ENCODE data around the gene BCKDK.

The BCKDK gene

GRCh38 chr16:31080756-31081419, 27.3 kb upstream of the BCKDK start:
- DNase-seq = no peak

- no peak for DNase-seq
These were observed 26.5 kb upstream of the BCKDK start for GRCh38 chr16:31081428-31082351.

- no peak for DNase-seq
These were observed 25.7 kb upstream of the BCKDK start for GRCh38 chr16:31082368-31083045.

- DNase-seq = no peak
These were observed 25.1 kb upstream of the BCKDK start for GRCh38 chr16:31083081-31083480.

DNA sequence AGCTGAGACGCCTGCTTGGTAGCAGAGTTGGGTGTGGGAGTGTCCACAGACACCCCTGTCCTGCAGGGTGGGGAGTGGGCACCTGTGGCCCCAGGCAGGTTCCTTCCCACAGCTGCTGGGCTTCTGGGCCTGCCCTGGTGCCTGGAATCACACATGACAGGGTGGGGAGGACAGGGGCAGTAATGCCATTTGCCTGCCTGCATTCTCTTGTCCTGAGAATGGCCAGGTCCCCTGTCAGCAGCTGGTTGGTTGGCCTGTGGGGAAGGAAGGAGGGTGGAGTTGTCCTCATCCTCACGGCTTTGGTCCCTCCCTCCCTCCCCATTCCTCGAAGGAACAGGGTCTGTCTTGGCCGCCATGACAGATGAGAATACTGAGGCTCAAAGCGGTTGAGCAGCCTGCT, 24.6 kb upstream of the BCKDK start:
- DNase-seq = no peak

DNA sequence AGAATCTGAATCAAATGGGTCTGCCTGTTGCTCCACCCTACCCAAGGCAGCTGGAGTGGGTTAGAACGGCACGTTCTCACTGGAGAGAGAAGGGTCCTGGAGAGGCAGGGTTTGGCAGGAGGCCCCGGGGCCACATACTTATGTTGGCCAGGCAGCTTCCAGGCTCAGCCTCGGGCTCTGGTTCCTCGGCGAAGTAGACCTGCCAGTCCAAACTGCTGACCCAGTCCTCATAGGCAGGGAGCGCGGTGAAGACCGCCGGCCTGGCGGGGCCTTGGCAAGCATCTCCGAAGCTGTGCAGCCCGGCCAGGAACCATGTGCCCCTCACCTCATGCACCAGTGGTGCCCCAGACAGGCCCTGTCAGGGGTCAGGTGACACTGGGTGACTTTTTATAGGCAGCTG, 24.2 kb upstream of the BCKDK start:
- no peak for DNase-seq

GRCh38 chr16:31084584-31085302, 23.4 kb upstream of the BCKDK start:
- no peak for DNase-seq

DNA sequence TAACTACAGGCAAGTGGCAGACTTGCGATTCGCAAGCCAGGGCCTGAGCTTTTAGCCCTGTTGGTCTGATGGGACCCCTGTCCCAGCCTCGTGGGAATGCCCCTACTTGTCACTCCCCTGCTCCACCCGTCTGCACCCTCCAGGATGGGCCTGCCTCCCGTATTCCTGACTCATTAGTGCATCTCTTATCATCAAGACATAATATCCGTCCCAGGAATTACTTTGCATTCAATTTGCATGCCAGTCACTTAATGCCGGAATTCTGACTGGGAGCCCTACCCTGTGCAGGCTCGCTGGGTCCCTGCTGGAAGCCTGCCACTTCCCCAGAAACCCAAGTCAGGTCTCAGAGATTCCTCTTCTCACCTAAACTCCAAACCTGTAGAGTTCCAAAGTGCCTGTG, 22.8 kb upstream of the BCKDK start:
- DNase-seq = no peak

GRCh38 chr16:31085873-31086628, 22.1 kb upstream of the BCKDK start:
- DNase-seq = no peak

DNA sequence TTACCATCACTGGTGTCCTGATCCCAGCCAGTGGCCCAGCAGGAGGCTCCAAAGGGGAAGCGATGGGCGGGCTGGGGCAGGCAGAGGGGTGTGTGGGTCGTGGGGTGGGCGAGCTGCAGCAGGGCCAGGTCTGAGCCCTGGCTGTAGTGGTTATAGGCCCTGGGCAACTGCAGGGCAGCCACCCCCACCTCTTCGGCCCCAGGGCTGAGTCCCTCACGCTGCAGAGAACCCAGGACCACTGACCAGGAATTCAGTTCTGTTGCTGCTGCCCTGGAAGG, 21.6 kb upstream of the BCKDK start:
- no peak for DNase-seq

DNA sequence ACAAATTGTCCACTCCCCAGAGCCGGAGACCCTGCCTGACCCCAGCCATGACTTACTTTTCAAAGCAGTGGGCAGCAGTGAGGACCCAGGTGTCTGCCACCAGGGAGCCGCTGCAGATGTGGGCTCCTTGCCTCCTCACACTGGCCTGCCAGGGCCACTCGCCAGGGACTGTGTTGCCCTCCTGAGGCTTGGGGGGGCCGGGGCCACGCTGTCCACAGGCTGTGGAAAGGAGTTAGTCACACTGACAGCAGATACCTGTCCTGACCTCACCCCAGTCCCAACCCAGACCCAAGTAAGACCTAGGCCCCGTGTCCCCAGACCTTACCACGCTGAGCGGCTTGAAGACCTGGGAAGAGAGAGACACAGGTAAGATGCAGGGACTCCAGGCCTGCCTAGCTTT, 20.7 kb upstream of the BCKDK start:
- no peak for DNase-seq

GRCh38 chr16:31087971-31088370, 20.2 kb upstream of the BCKDK start:
- DNase-seq = peak; percentile 24

DNA sequence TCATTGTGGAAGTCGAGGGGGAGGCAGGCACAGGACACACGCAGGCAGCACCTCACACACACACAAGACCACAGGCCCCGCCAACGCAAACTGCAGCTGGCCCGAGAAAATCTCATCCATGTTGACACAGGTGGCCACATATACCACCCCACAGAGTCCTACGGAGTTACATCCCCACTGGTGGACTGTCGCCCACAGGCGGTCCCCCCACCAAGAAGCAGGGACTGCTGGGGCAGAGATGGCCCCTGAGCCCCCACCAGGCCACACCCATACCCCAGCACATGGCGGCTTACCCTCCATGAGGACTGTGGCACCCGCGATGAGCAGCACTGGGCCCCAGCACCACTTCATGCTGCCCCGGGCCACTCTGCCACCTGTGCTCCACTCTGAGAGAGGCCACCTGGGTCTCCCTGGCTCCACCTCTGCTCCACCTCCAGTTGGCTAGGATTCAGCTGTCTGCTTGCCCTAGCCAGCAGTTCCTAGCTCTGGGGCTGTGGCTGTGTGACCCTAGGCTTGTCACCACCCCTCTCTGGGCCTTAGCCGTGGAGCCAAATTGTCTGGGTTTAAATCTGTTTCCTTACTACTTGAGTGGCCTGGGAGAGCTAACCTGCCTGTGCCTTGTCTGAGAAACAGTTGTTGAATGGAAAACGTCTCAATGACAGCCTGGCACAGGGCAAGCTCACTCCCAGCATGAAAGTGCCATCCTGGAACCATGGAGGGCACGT, 19.6 kb upstream of the BCKDK start, which contains the start of gene PRSS53:
TSS of gene PRSS53 (minus strand) at position 485 of the 725 bp plus-strand sequence. CDS start at position 351, 134 bp downstream.
- peak; percentile 85 for DNase-seq

- no peak for DNase-seq
These were observed 19.0 kb upstream of the BCKDK start for GRCh38 chr16:31089199-31089598.

- DNase-seq = no peak
These were observed 17.6 kb upstream of the BCKDK start for GRCh38 chr16:31090540-31090939.

GRCh38 chr16:31092330-31092729, 15.9 kb upstream of the BCKDK start:
- no peak for DNase-seq

DNA sequence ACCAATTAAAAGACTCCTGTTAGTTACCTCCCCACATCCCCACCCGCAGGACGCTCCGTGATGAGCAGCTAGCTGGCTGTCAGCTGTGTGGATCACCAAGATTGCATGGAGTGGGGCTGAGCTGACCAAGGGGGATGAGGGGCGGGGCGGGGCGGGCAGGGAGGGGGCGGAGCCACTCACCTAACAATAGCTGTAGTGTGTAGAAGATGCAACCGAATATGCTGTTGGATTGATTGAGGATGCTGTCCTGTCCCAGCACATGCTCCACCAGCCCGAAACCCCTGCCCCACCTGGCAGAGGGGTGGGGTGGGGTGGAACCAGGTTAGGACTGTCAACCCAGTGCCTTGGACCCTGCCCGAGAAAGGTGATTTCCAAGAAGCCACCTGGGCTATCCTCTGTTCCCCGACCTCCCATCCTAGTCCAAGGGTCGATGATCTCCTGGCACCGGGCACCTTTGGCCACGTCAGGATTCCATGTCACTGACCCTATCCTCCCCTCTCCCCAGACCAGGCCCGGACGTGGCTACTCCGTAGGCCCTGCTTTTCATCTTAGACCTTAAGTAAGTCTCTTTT, 15.0 kb upstream of the BCKDK start:
- no peak for DNase-seq

- DNase-seq = peak; percentile 51
These were observed 14.1 kb upstream of the BCKDK start for GRCh38 chr16:31094088-31094423.

DNA sequence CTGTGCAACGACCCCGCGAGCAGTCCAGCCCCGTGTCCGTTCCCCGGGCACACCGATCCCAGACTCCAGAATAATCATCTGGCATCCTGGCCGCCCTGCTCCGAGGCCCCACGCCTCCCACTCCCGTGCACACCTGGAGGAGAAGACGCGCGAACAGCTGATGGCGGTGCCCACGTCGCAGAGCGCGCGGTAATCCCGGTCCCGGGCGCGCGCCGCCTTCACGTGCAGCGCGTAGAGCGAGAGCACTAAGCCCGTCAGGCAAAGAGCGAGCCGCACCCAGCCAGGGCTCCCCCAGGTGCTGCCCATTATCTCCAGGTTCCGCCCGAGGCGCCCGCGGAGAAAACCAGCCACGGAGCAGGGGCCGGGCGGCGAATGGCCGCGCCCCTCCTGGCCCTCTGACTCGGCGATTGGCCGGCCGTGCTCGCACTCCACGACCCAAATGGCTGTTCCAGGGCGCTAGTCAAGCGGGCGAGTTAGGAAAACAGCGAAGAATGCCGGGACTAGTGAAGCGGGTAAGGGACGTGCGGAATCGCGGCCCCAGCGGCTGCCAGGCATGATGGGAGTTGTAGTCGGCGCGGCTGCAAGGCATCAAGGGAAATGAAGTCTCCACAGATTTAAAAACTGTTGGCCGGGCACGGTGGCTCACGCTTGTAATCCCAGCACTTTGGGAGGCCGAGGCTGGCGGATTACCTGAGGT, 13.6 kb upstream of the BCKDK start, which contains the start of gene VKORC1:
TSS of gene VKORC1 (minus strand) at position 374 of the 697 bp plus-strand sequence. CDS start at position 306, 68 bp downstream.
- peak; percentile 98 for DNase-seq

- peak; percentile 73 for DNase-seq
These were observed 8.1 kb upstream of the BCKDK start for GRCh38 chr16:31099860-31100638.
